ENCODE measurements around the gene PXMP2. TPM values are rescaled to one million over a fixed set of nuclear protein-coding genes. Genes with fewer than 3 reads are reported as not detected.

PXMP2 gene
- total and polyA plus RNA-seq, 2 of the 8 experiments (the other 6 are each of a cell fraction or from before 2014, with no cell fraction given) = 13.8 to 15.1 TPM

GRCh38 chr12:132736913-132737312, 49.5 kb downstream of the PXMP2 start:
- H3K27me3 ChIP-seq (replicated peaks in 1 of 4; ENCODE audit: control insufficient read depth in 3 of 4, extremely low read depth in 1 of 4, insufficient read depth in 3 of 4, low read length in 3 of 4) = no peaks in the 10 kb centered on the region
- no peaks in the 10 kb centered on the region for H3K79me1 ChIP-seq (ENCODE audit: low read depth, low read length)
- ChIA-PET POLR2A (ENCODE audit: partially characterized antibody) (interaction anchor here (1.1 to 2.4 kb wide), 5 partner anchors 10 to 24 kb away, joined by 3 to 8 read pairs (median 3); partner anchors contain the start of gene ANKLE2), CTCF (ENCODE audit: partially characterized antibody) (interaction anchor here (0.8 to 1.1 kb wide), 2 partner anchors 31 to 98 kb away, joined by 3 to 4 read pairs; no protein-coding TSS in a partner anchor)
- no peak overlapping the region for H3K9ac ChIP-seq (replicated peaks in 1 of 4; ENCODE audit: extremely low read depth in 1 of 4, low read depth in 3 of 4, low read length in 3 of 4)
- H3K23me2 ChIP-seq (ENCODE audit: low read depth, low read length) = no peaks in the 10 kb centered on the region
- DNase-seq (ENCODE audit: low read depth in 1 of 2, low spot score in 2 of 2) (no peak), FAIRE-seq (no peak)
- H4K5ac ChIP-seq (ENCODE audit: insufficient read length, low read depth, low read length) = no peak overlapping the region
- no peak overlapping the region for H2BK15ac ChIP-seq (ENCODE audit: low read length)
- WGBS, 2 experiments (ENCODE audit: extremely low coverage in 1 of 2, insufficient coverage in 1 of 2, insufficient read length in 1 of 2, insufficient replicate concordance in 2 of 2, low coverage in 1 of 2, low lambda C conversion rate in 2 of 2, missing lambda C conversion rate in 1 of 2) = 92% methylated on average over 13 of the region's 15 CpGs; no CpG with 5 or more reads in 1 of the 2 experiments
- no peak overlapping the region for H2BK120ac ChIP-seq (replicated peaks; ENCODE audit: low read depth, low read length)
- H3K18ac ChIP-seq (ENCODE audit: extremely low read depth, low read length) = no peak overlapping the region
- peaks cover 55 to 88% (median 82%) of the 10 kb centered on the region in 4 experiments for H3K36me3 ChIP-seq (ENCODE audit: control insufficient read depth in 2 of 4, insufficient read depth in 4 of 4, low read length in 3 of 4)
- no peak overlapping the region for H3K4me3 ChIP-seq (ENCODE audit: extremely low read depth in 1 of 4, insufficient read depth in 2 of 4, low read depth in 3 of 4, low read length in 4 of 4)
- H2BK20ac ChIP-seq (ENCODE audit: low read length) = no peak overlapping the region
- H3K27ac ChIP-seq (ENCODE audit: low read depth, low read length) = no peak overlapping the region
- no peak overlapping the region for H4K8ac ChIP-seq (ENCODE audit: extremely low read depth, insufficient read depth, low read length)
- H4K91ac ChIP-seq (replicated peaks; ENCODE audit: insufficient read length, low read length) = no peak overlapping the region
- no peaks in the 10 kb centered on the region for H3K4me1 ChIP-seq (replicated peaks in 1 of 4; ENCODE audit: control insufficient read depth in 3 of 4, insufficient read depth in 4 of 4, low read length in 3 of 4)
- no peak overlapping the region; the same call in 1 of the 2 replicates for H2BK12ac ChIP-seq (ENCODE audit: low read depth, low read length)
- peaks cover 9 to 15% of the 10 kb centered on the region in 2 experiments for H4K20me1 ChIP-seq (replicated peaks in 1 of 2; ENCODE audit: control insufficient read depth in 1 of 2, insufficient read depth in 2 of 2, low read length in 2 of 2)
- H3K4me2 ChIP-seq (ENCODE audit: insufficient read depth in 1 of 2, low read depth in 2 of 2, low read length in 2 of 2) = no peak overlapping the region
- H3K79me2 ChIP-seq (ENCODE audit: control insufficient read depth in 1 of 2, insufficient read depth in 2 of 2, low read length in 2 of 2) = no peaks in the 10 kb centered on the region
- no peak overlapping the region for H3K56ac ChIP-seq (replicated peaks; ENCODE audit: insufficient read length, low read depth, low read length)
- no peak overlapping the region for H3K4ac ChIP-seq (replicated peaks; ENCODE audit: insufficient read length, low read depth, low read length)
- no peak overlapping the region for H2BK5ac ChIP-seq (ENCODE audit: low read depth, low read length)
- no peaks in the 10 kb centered on the region for H3K9me3 ChIP-seq (ENCODE audit: insufficient read depth in 2 of 2, low read depth in 1 of 2, low read length in 1 of 2)
- H2AK5ac ChIP-seq (ENCODE audit: low read depth, low read length) = no peak overlapping the region
- no peak overlapping the region for H2AFZ ChIP-seq (ENCODE audit: low read length)
- H3K14ac ChIP-seq (ENCODE audit: insufficient read length) = no peak overlapping the region
- H3K23ac ChIP-seq (ENCODE audit: insufficient read length) = no peak overlapping the region
- TF ChIP-seq NANOG (IDR thresholded peaks at IDR 0.05; ENCODE audit: insufficient read depth, low read depth, low read length, poor library complexity, severe bottlenecking) = no peak
- no peak for TF ChIP-seq TEAD4 (IDR thresholded peaks at IDR 0.05; ENCODE audit: low read depth, low read length)
- TF ChIP-seq POU5F1 (IDR thresholded peaks at IDR 0.05; ENCODE audit: low read depth, low read length) = no peak
- no peak for TF ChIP-seq TCF12 (IDR thresholded peaks at IDR 0.05; ENCODE audit: low read depth, low read length)
- no peak for TF ChIP-seq CEBPB (IDR thresholded peaks at IDR 0.05; ENCODE audit: low read depth, low read length)
- TF ChIP-seq ZNF274 (IDR thresholded peaks at IDR 0.05; ENCODE audit: borderline replicate concordance, extremely low read depth, low read length) = no peak
- no peak for TF ChIP-seq EGR1 (IDR thresholded peaks at IDR 0.05; ENCODE audit: borderline replicate concordance, low read depth, low read length)
- TF ChIP-seq ATF2 (IDR thresholded peaks at IDR 0.05; ENCODE audit: low read length) = no peak
- TF ChIP-seq MAX (IDR thresholded peaks at IDR 0.05) = no peak
- no peak for TF ChIP-seq NRF1 (IDR thresholded peaks at IDR 0.05; ENCODE audit: low read depth, low read length)
- TF ChIP-seq RFX5 (IDR thresholded peaks at IDR 0.05; ENCODE audit: borderline replicate concordance, low read depth, low read length) = no peak
- no peak for TF ChIP-seq BRCA1 (IDR thresholded peaks at IDR 0.05; ENCODE audit: low read depth, low read length)
- no peak for TF ChIP-seq SIN3A (conservative IDR thresholded peaks at IDR 0.05 in 1 of 2, IDR thresholded peaks at IDR 0.05 in 1 of 2; ENCODE audit: low read depth in 1 of 2, low read length in 2 of 2)
